Umbilical cord (tissue), 2 donors: Measurements from ENCODE around the gene PDE4B. TPM values are rescaled to one million over a fixed set of nuclear protein-coding genes. Genes with fewer than 3 reads are reported as not detected.
"Not testable (repeated sequence)": the region's sequence is repeated elsewhere in the genome, so short reads cannot be mapped to it uniquely, and the experiment has no call there.

Experiments
- DNase-seq: peaks from one replicate; pipeline ENCODE4 v3.0.0-alpha.2; 2015; ENCODE audit warnings: low spot score
- total RNA-seq: library from RNA; depleted of rRNA; stranded (reverse); fragments of >200 nt; gene quantifications from one replicate; pipeline ENCODE4 v1.2.3, GENCODE V29; 2014; ENCODE audit warnings: low replicate concordance; ENCODE audit not compliant: insufficient read depth

The PDE4B gene
- total RNA-seq, 1 donor from 2014 or later = 61.6 TPM

DNA sequence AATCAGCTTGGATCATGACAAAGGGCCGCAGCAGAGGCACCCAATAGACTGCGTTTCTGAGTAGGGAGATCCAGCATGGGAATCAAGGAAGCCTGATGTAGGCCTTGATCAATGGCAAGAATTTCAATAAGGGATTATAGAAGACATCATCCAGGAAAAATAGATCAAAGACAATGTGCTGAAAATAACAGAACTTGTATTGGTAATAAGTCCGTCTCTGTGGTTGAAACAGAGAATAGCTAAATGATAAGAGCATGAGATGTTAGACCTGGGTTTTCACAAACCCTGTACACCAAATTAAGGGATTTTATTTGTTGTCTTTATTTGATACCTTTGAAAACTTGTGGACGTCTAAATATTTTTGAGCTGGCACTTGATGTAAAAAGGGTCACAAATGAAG, 513.2 kb downstream of the PDE4B start:
- no peak for DNase-seq

DNA sequence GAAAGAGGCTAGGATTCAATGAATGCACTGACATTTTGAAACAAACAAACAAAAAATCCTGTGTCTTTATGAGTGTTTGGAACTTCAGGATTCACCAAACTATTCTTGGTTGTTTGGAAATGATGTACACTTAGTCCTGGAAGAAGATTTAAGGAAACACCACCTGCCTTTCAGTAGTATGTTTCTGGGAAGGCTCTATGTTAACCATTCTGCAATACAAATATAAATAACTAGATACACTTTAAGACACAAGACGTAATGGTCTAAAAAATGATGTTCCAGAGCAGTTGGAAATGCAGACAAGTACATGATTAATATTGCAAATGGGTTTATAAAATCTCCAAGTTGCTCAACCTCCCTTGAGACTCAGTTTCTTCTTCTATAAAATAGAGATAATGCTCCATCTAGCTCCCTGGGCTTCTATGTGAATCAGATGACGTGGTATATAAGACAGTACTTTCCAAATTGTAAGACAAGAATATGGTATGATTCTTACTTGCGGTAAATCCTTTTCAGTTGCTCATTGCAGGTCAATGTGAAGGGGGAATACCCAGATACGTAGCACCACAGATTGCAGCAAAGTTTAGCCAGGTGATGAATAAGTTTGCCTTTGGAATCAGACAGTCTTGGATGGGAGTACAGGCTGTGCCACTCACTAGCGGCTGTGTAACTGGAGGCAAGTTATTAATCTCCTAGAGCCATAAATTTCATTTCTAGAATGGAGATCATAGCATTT, 516.5 kb downstream of the PDE4B start:
- DNase-seq = no peak

DNA sequence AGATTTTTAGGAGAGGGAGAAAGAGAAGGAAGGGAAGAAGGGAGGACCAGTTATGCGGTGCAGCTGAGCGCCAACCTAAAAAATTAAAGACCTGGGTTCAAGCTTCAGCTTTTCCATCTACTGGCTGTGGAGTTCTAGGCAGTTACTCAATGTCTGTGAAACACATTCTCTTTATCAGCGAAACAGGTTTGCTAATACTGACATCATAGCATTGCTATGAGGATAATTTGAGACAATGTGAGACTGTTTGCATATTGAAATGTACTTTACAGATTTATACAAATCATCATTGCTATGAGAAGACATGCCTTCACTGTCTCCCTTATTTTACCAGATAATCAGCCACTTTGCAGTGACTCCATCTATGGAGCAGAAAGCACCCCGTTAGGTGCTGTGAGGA, 518.4 kb downstream of the PDE4B start:
- DNase-seq = no peak

DNA sequence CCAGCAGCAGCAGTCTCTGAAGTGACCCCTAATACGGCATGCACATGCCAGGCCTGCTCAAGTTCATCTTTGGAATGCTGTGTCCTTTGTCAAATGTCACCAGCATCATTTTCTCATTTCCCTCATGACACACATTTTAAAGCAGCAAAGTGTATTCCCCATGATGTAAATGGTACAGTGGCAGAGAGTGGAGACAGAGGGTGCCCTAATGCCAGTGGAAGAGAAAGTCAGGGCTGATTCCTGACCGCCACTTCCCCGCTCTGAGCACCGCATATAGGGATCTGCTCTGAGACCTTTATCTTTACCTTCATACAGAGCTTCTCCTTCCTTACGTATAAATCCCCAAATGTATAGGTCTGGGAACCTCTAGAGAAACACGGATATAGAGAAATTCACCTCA, 518.9 kb downstream of the PDE4B start:
- no peak for DNase-seq

DNA sequence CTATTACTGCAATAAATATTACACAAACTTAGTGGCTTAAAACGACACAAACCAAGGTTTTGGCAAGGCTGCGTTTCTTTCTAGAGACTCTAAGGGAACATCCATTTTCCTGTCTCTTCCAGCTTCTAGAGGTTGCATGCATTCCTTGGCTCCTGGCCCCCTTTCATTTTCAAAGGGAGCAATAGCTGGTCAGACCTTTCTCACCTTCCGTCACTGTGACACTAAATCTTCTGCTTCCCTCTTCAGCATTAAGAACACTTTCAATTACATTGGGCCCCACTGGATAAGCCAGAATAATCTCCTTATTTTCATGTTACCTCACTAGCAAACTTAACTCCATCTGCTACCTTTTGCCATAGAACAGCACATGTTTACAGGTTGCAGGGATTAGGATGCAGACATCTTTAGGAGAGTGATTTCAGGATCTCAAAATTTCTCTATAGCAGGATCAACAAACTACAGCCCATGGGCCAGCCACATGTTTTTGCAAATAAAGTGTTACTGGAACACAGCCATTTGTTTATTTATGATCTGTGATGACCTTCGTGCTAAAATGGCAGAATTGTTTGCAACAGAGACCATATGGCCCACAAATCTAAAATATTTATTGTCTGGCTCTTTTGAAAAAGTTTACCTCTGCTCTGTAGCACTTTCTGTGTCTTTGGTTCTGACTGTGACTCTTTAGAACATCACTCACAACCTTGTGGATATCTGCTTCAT, 519.7 kb downstream of the PDE4B start:
- no peak for DNase-seq

DNA sequence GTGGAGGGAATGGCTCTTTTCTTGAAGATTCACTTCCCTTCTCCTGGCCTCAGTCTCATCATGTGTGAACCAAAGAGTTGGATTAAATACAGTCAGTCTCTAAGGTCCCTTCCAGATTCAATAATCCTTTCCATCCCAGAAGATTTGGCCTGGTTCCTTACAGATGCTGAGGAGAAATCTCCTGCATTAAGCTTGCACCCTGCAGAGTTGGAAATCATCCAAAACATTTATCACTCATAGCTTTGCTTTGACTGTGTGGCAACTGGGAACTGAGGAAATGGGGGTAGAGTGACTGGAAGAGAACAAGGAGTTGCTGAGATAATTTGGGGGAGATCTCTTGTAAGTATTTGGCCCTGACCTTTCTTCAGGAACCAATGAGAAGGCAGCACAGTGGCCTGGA, 520.7 kb downstream of the PDE4B start:
- peak; percentile 59 for DNase-seq

DNA sequence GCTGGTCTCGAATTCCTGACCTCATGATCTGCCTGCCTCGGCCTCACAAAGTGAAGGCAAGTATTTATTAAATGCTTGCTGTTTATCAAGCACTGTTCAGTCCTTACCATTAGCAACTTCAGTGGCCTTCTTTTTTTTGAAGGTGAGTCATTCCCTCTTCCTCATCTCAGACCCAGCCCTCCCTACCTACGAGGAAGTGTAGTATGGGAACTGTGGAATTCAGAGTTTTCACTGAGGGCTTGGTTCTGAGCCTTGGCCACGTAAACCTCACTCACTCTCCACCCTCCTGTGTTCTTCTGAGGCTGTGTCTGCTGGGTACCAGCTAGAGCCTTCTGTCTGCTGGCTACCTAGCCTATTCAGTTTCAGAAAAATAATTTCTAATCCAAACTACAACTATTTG, 523.0 kb downstream of the PDE4B start:
- no peak for DNase-seq

DNA sequence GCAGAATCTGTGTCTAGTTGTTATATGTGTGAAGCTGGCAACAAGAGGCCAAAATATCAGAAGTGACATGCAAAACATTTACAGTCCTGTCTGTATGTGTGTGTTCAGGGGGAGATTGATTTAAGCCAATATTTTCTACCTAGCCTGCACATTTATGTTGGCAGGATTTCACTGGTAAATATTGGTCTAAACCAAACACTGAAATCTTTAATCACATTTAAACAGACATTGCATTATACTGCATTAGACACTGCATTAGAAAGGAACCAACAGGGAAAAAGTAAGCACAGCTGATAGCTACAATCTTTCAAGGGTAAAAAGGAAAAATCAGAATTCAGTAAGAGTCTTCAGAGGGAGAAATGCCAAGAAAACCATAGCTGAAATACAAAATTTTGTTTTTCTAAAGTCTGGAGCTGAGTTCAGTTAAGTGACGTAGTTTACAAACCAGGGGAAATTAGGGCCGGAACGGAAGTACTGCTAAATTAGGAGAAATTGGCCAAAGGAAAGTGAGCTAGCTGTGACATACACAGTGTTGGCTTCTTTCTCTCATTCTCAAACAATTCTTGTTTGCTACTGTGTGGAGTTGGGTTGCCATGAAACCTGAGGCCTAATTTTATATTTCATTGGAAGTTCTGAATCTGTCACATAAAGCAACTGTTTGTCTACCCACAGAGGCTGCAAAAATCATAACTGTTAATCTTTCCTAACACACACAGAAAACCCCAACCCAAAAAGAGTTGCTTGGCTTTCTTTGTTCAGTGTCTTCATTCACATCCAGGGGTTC, 524.0 kb downstream of the PDE4B start:
- DNase-seq = no peak

DNA sequence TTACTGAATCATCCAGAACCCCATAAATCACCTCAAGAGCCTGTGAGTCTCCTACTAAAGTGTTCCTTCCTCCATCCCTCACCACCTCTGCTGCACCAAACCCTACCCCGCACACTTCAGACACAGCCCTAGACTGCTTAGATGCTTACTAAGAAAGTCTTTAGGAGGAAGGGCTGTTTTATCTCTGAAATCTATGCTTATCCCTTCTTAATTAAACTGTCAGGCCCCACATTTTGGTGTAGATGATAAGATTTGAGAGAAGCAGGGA, 524.5 kb downstream of the PDE4B start:
- DNase-seq = no peak

DNA sequence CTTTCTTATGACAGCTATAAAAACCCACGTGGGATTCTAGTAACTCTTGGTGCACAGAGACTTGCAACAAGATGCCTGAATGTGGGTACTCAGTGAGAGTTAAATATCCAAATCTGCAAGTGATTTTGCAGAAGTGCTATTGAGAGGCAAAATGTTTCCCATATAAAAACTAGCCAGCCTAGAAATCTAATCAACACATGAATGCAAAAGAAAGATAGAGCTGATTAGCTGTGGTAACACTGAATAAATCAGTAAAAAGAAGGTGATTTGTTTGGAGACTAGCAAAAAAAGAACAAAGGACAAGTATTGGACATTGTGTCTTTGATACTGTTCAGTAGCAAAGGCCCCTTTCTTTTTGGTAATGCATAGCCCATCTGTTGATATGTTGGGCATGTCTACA, 527.5 kb downstream of the PDE4B start:
- no peak for DNase-seq

DNA sequence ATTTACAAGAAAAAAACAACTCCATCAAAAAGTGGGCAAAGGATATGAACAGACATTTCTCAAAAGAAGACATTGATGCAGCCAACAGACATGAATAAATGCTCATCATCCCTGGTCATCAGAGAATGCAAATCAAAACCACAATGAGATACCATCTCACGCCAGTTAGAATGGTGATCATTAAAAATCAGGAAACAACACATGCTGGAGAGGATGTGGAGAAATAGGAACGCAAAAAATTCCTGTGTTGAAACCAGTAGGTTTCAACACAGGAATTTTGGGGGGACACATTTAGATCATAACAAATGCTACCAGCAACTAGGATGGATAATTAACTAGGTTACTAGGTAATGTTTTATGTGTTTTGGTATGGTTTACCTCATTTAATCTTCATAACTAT, 529.8 kb downstream of the PDE4B start:
- DNase-seq = not testable (repeated sequence)

DNA sequence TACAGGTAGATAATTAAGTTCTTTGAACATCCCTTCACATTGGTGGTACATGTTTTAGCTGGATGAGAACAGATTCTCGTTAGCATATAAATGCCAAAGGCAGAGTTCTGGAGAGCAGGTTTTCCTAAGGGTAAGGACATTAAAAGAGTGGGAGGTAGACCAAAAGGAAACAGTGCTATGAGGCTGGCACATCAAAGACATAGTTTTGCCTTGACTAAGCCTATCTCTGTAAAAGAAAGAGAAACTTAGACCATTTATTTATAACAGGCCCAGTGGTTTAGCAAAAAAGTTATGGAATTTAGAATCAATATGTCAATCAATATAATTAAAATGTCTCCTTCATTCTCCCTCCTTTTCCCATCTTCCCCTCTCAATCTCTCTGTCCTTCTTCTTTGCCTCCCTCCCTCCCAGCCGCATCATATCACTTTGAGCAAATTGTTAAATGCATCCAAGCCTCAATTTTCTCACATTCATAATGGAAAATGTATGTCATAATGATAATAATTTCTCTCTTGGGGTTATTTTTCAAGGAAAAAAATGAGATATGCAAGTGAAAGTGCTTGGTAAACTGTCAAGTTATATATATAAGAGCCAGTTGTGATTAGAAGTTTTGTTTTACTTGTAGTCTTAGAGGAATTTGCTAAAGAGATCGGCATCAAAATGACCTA, 531.4 kb downstream of the PDE4B start:
- no peak for DNase-seq

DNA sequence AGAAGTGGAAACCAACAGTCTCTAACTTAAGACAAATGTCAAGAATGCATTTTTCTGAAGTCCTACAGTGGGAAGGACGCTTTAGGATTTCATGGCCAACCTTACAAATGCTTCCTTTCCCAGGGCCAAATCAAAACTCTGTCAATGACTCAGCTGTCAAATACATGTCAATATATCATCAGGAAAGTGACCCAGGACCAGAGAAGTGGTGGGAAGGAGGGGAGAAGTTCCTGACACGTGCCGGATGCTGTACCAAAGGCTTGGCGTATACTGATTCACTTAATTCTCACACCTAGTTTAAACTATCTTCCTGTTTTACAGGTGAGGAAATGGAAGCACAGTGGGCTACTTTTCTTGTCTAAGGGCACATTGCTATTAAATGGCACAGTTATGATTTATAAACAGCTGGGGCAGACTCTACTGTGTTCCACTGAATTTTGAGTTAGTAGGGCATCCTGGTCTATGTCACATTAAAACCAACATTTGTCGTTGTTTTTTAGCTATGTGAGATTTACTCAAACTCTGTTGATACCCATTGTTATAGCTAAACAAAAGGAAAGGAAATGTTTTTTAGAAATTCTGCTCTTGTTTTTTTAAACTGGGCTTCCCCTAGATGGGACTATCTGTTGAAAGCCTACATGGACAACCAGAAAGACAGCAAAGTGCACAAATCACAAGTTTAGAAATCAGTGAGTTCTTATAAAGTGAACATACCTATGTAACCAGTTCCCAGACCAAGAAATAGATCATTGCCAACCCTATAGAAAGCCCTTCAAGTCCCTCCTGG, 533.1 kb downstream of the PDE4B start:
- DNase-seq = no peak

DNA sequence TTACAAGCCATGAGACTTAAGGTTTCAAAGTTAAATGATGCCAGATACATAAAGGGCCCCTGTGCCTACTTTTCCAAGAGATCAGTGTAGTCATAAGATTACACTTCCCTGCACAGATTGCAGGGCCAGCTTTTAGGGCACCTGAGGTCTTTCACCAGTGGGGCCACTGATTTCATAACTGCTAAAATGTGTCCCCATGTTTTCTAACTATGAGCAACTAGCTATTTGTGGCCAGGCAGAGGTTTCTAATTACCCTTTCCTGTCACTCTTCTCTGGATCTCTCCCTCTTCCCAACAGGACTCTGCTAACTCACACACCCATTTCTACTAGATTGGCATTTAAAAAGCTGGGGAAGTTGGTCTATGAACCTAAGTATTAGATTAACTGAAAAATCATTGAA, 534.2 kb downstream of the PDE4B start:
- DNase-seq = no peak

DNA sequence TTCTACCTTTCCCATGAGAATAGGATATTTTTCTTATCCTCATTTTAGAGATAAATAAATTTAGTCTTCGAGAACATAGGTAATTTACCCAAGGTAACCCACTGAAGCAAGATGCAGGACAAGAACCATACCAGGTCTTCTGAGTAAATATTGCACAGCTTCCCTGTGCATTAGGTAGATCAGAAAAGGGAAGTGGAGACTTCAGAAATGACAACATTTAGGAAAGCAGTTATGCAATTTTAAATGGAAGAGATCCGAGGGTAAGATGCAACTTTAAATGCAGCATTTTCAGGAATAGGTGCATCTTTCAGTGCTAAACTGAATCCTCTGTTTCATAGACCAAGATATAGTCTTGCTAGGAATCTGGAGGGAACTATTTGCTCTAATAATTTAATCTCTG, 534.9 kb downstream of the PDE4B start:
- DNase-seq = no peak

DNA sequence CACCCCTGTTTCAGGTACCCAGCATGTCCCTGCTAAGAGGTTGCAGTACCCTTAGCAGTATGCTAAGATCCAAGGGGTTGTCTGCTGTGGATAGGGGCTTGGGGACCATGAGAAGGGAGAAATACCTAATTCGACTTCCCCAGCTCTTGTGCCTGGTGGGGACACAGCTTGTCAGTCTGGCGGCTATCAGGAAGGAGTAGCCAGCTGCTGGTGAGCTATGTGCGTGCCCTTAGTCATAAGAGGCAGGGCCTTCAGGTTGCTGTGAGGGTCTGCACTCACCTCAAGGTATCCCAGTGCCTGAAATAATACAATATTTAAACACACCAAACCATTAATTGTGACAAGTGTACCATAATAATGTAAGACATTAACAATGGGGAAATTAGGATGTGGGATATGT, 536.2 kb downstream of the PDE4B start:
- DNase-seq = no peak

DNA sequence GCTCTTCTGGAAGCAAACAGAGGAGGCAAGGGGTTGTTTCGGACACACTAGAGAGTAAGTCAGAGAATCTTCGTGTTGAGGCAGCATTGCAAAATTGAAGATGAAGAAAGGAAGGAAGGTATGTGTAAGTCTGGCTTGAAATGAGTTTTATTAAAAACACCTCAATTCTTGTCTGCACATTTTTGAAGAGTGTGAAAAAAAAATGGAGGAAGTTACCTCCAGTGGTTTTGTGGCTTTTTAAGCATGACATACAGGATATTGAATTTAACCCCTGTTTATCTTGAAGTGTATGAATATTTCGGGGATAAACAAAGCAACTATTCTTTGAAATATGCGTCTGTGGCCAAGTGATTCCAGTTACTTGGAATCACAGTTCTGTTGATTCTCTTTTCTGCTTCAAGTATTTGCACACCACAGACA, 538.0 kb downstream of the PDE4B start:
- DNase-seq = no peak

DNA sequence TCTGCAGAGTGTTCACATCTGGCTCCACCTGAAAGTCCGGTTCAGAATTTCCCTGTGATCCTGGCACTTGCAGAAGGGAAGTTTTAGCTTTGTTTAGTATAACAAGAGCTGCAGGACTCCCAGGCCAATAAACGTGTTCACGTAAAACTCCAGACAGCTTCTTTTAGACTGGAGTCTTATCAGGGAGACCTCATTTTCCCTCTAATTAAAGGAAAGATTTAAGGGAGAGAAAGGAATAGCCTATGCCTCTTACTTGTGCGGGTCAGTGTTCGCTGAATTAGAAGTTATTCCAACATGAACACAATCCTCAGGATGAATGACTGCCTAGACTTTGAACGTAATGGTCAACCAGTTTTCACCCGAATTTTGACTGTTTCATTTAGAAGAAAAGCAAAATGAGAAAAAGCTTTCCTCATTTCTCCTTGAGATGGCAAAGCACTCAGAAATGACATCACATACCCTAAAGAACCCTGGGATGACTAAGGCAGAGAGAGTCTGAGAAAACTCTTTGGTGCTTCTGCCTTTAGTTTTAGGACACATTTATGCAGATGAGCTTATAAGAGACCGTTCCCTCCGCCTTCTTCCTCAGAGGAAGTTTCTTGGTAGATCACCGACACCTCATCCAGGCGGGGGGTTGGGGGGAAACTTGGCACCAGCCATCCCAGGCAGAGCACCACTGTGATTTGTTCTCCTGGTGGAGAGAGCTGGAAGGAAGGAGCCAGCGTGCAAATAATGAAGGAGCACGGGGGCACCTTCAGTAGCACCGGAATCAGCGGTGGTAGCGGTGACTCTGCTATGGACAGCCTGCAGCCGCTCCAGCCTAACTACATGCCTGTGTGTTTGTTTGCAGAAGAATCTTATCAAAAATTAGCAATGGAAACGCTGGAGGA, 539.2 kb downstream of the PDE4B start:
- DNase-seq = peak; percentile 85

DNA sequence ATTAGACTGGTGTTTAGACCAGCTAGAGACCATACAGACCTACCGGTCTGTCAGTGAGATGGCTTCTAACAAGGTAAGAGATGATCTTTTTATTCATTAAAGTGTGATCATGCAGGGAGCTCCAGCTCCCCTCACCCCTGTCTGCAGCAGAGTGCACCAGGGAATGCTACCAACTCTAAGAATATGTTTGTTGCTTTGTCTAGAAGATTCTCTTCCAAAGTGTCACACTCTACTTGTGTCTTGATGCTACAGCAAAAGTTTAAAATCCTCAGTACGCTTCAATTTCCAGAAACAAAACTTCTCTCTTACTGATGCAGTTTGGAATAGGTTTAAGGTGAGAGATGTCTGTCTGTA, 539.8 kb downstream of the PDE4B start:
- DNase-seq = no peak

DNA sequence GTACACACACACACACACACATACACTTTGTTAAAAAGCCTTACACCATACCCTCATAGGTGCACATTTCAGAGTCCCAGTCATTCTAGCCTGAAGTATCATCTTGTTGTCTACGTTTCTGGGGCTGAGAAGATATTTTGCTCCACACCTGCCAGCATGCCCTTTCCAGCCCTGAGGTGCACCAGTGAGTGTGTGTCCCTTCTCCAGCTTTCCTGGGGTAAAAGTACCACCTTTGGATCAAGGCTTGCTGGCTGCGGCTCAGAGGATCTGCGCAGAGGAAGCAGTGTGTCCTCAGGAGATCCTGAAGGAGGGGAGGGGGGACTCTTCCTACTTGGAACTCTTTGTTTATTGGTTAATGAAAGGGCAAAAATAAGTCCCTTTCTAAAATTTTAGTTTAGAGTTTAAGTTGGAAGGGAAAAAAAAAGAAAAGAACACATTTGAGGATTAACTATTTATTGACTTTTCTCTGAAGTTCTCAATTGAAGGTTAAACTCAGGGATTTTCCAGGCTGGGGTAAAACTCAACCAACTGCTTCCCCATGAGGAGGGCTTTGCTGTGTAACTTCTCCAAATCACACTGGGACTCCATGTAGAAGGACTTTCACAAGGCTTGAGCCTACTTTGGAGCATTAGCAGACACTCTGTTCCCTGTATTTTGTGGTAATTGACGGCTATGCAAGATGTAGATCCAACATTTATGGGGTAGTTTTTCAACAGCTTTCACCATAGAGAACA, 540.9 kb downstream of the PDE4B start:
- DNase-seq = no peak
